ENCODE measurements around the gene C15orf39.
"Not testable (repeated sequence)": the region's sequence is repeated elsewhere in the genome, so short reads cannot be mapped to it uniquely, and the experiment has no call there.

The C15orf39 gene

GRCh38 chr15:75212200-75212858 is 10.6 kb downstream of the C15orf39 start:
- DNase-seq (ENCODE audit: low spot score), result no peak

GRCh38 chr15:75213212-75213767 is 11.6 kb downstream of the C15orf39 start:
- DNase-seq (ENCODE audit: low spot score), result no peak

GRCh38 chr15:75213768-75214221 is 12.1 kb downstream of the C15orf39 start:
- DNase-seq (ENCODE audit: low spot score), result no peak

GRCh38 chr15:75214293-75215096 is 12.8 kb downstream of the C15orf39 start:
- DNase-seq (ENCODE audit: low spot score), result no peak

GRCh38 chr15:75215107-75216004 is 13.7 kb downstream of the C15orf39 start:
- no peak for DNase-seq (ENCODE audit: low spot score)

- DNase-seq (ENCODE audit: low spot score), result no peak
Measured at GRCh38 chr15:75217012-75217411, 15.3 kb downstream of the C15orf39 start.

- not testable (repeated sequence) for DNase-seq (ENCODE audit: low spot score)
Measured at GRCh38 chr15:75217574-75217973, 15.9 kb downstream of the C15orf39 start.

GRCh38 chr15:75219507-75219929 is 17.8 kb downstream of the C15orf39 start:
- DNase-seq (ENCODE audit: low spot score), result not testable (repeated sequence)

GRCh38 chr15:75223688-75224087 is 22.0 kb downstream of the C15orf39 start:
- no peak for DNase-seq (ENCODE audit: low spot score)

GRCh38 chr15:75224281-75224680 is 22.6 kb downstream of the C15orf39 start:
- no peak for DNase-seq (ENCODE audit: low spot score)

- not testable (repeated sequence) for DNase-seq (ENCODE audit: low spot score)
Measured at GRCh38 chr15:75225102-75225836, 23.6 kb downstream of the C15orf39 start.

GRCh38 chr15:75225951-75226732 is 24.5 kb downstream of the C15orf39 start:
- no peak for DNase-seq (ENCODE audit: low spot score)

GRCh38 chr15:75227112-75227511 is 25.4 kb downstream of the C15orf39 start:
- not testable (repeated sequence) for DNase-seq (ENCODE audit: low spot score)

GRCh38 chr15:75227663-75228280 is 26.1 kb downstream of the C15orf39 start:
- no peak for DNase-seq (ENCODE audit: low spot score)

- DNase-seq (ENCODE audit: low spot score), result no peak
Measured at GRCh38 chr15:75228787-75229186, 27.1 kb downstream of the C15orf39 start.

- no peak for DNase-seq (ENCODE audit: low spot score)
Measured at GRCh38 chr15:75229191-75230015, 27.7 kb downstream of the C15orf39 start.

- no peak for DNase-seq (ENCODE audit: low spot score)
Measured at GRCh38 chr15:75230016-75230343, 28.3 kb downstream of the C15orf39 start.

GRCh38 chr15:75230551-75231371 is 29.1 kb downstream of the C15orf39 start:
- DNase-seq (ENCODE audit: low spot score), result no peak
